Mesothelial cell of epicardium (in vitro differentiated cells): ENCODE results near the gene CAMTA1. TPM values are rescaled to one million over a fixed set of nuclear protein-coding genes. Genes with fewer than 3 reads are reported as not detected.

Source experiments
- DNase-seq, 2 experiments: peaks; one replicate each; pipeline ENCODE4 v3.0.0; 2021; ENCODE audit warnings: low spot score in 2 of 2; ENCODE audit not compliant: unreplicated experiment in 2 of 2
- H3K27ac Mint-ChIP-seq: 2 replicates; pipeline ENCODE4 v1.8.0; 2021; ENCODE audit warnings: mixed read lengths
- H3K27me3 Mint-ChIP-seq: 2 replicates; pipeline ENCODE4 v1.8.0; 2021; ENCODE audit warnings: low read depth, mixed read lengths
- H3K36me3 Mint-ChIP-seq: 2 replicates; pipeline ENCODE4 v1.8.0; 2021; ENCODE audit warnings: mixed read lengths
- H3K4me1 Mint-ChIP-seq: 2 replicates; pipeline ENCODE4 v1.8.0; 2021; ENCODE audit warnings: mixed read lengths
- H3K4me3 Mint-ChIP-seq: 2 replicates; pipeline ENCODE4 v1.8.0; 2021; ENCODE audit warnings: mild to moderate bottlenecking, moderate library complexity, mixed read lengths
- H3K9me3 Mint-ChIP-seq: 2 replicates; pipeline ENCODE4 v1.8.0; 2021; ENCODE audit warnings: mixed read lengths
- total RNA-seq: library from RNA; stranded (reverse); gene quantifications from 3 replicates; pipeline ENCODE4 v1.2.1, GENCODE V29; 2021
- TF ChIP-seq, protein P1 (sequence below): fragments of 200-600 bp; sonication (generic); IDR thresholded peaks from one replicate; pipeline ENCODE4 v1.5.0; 2021; ENCODE audit warnings: antibody characterized with exemption; ENCODE audit not compliant: unreplicated experiment

The CAMTA1 gene
- total RNA-seq, 1 donor from 2014 or later = 70.4 TPM

DNA sequence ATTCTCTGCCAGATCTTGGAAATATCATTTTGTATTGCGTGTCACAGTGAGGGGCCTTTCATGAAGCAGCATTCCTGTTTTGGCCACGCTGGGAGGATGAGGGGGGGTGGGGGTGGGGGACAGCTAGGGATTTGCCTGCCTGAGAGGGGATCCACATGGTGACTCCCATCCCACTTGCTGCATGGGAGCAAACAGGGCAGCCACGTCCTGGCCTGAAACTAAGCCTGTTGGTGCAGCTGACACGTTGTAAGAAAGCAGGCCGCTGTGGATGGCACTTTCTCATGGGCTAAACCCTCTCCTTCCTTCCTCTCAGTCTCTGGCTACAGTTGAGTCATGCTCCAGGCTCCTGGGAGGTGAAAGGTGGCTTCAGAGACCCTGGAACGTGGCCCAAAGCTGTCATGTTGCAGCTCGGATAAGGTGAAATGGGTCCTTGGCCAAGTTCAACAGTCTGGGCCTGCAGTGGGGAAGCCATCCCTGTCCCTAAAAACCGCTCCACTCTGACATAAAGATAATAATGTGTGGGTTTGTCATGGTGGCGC, 639.2 kb downstream of the CAMTA1 start:
- Mint-ChIP-seq H3K27me3 (peaks cover 6% of the 10 kb centered on the region), H3K27ac (no peak overlapping the region), H3K36me3 (no peaks in the 10 kb centered on the region), H3K9me3 (no peaks in the 10 kb centered on the region), H3K4me1 (peaks cover 23% of the 10 kb centered on the region), H3K4me3 (no peak overlapping the region)
- TF ChIP-seq, protein P1, sequence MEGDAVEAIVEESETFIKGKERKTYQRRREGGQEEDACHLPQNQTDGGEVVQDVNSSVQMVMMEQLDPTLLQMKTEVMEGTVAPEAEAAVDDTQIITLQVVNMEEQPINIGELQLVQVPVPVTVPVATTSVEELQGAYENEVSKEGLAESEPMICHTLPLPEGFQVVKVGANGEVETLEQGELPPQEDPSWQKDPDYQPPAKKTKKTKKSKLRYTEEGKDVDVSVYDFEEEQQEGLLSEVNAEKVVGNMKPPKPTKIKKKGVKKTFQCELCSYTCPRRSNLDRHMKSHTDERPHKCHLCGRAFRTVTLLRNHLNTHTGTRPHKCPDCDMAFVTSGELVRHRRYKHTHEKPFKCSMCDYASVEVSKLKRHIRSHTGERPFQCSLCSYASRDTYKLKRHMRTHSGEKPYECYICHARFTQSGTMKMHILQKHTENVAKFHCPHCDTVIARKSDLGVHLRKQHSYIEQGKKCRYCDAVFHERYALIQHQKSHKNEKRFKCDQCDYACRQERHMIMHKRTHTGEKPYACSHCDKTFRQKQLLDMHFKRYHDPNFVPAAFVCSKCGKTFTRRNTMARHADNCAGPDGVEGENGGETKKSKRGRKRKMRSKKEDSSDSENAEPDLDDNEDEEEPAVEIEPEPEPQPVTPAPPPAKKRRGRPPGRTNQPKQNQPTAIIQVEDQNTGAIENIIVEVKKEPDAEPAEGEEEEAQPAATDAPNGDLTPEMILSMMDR = no peak
- no peak for DNase-seq

DNA sequence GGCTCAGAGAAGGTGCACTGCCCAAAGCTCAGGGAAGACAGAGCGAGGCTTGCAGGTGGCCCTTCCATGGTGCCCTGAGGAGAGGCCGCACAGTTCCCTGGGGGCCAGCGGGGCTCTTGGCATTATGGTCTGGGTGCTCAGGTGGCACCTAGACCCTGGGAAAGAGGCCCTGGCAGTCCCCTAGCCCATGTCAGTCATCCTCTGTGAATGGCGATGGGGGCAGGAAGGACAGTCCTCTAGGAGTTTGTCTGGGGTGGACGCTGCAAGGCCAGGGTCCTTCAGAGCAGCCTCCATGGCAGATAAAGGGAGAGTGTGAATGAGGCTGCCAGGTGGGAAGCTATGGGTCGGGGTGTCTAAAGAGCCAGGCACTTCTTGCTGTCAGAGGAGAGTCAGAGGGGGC, 640.0 kb downstream of the CAMTA1 start:
- H3K27me3 Mint-ChIP-seq = peaks cover 6% of the 10 kb centered on the region
- no peaks in the 10 kb centered on the region for H3K9me3 Mint-ChIP-seq
- TF ChIP-seq, protein P1 = no peak
- no peak overlapping the region for H3K27ac Mint-ChIP-seq
- H3K4me3 Mint-ChIP-seq = no peak overlapping the region
- peaks cover 23% of the 10 kb centered on the region for H3K4me1 Mint-ChIP-seq
- H3K36me3 Mint-ChIP-seq = no peaks in the 10 kb centered on the region
- DNase-seq = no peak

DNA sequence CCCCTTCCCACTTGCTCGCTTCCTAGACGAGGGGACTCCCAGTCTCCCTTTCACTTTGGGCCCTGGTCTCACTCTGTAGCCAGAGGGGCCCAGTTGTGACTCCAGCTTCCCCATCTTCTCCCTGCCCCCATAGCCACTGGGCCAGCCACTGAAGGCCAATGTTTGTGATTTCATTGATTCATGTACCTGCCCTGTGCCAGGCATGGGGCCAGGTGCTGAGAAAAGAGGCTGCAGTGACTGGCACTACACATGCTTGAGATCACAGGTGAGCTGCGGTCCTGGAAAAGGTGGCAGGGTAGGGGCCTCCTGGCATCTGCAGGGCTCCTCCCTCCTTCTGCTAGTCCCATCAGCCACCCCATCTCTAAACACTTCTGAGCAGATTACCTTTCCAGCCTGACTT, 640.5 kb downstream of the CAMTA1 start:
- no peak for DNase-seq
- TF ChIP-seq, protein P1 = no peak
- peaks cover 6% of the 10 kb centered on the region for H3K27me3 Mint-ChIP-seq
- H3K27ac Mint-ChIP-seq = no peak overlapping the region
- H3K9me3 Mint-ChIP-seq = no peaks in the 10 kb centered on the region
- H3K4me3 Mint-ChIP-seq = no peak overlapping the region
- no peaks in the 10 kb centered on the region for H3K36me3 Mint-ChIP-seq
- peaks cover 23% of the 10 kb centered on the region for H3K4me1 Mint-ChIP-seq

DNA sequence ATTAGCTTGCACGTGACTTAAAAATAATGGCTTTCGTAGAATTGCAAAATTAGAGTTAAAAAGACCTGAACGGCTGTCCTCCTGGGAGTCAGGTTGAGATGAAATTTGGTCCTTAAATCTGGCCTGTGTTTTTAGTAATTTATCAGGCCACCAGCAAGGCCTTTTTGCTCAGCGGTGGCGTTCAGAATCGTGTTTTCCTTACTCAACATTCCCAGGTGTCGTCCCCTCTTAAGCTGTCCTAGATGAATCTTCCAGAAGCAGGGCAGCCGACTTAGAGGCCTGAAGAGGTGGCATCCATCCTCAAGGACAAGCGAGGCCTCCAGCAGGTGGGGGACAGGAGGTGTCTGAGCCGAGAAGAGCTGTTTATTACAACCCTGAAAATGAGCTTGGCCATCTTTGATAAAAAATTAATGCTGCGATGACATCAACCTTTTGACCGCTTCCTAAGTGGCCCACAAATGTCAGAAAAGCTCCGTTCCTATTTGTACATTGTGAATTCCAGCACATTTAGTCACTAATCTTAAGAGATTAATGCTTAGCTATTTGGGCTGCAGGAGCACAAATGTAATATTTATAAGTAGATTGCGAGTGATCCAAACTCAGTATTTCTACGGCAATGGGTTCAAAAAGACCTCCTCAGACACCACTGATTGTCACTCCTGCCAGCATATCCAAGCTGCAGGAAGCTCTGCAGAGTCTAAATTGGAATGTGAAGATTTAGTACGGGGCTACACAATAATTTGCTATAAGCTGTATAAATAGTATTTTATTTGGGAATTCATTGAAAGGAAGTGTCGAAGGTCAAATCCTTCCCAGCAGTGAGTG, 641.7 kb downstream of the CAMTA1 start:
- Mint-ChIP-seq H3K36me3 (no peaks in the 10 kb centered on the region), H3K4me1 (peaks cover 31% of the 10 kb centered on the region), H3K27ac (no peak overlapping the region), H3K27me3 (peaks cover 6% of the 10 kb centered on the region), H3K4me3 (no peak overlapping the region), H3K9me3 (no peaks in the 10 kb centered on the region)
- no peak for DNase-seq
- TF ChIP-seq, protein P1 = no peak

DNA sequence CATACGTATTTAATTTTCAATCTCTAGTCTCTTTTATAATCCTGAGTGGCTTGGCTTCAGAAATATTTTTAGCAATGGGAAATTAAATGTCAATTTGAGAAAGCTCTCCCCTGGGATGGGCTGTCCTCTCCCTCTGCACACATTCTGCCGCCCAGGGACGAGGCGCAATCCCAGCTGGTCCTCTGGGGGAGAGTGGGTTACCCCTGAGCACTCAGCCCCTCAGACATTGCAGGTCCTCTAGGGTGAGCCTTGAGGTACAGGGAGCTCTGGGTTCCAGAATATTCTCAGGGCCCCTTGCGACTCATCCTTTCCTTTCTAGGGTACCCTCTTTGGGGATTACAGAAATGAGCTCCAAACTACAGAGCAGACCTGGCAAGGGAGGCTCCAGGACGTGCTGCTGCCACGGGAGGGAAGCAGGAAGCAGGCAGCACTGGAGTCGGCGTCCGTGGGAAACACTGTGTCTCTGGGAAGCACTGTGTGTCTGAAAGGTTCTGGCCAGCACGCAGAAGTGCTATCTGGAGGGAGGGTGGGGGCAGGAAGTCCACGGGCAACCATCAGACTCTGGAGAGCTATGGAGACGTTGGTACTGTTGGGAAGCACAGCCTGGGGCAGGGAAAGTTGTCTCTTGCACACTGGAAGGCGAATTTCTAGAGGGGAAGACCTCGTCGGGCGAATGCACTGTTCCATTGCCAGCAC, 642.5 kb downstream of the CAMTA1 start:
- Mint-ChIP-seq H3K36me3 (no peaks in the 10 kb centered on the region), H3K27ac (no peak overlapping the region), H3K4me1 (peaks cover 39% of the 10 kb centered on the region), H3K4me3 (no peak overlapping the region), H3K27me3 (peaks cover 6% of the 10 kb centered on the region), H3K9me3 (no peaks in the 10 kb centered on the region)
- TF ChIP-seq, protein P1 = no peak
- DNase-seq = no peak
